OCI-LY1 (cell line): ENCODE results near the gene SV2C.

Source experiments
- EZH2 ChIP-seq: fragments of 200-600 bp; sonication (generic), shearing (Covaris generic); IDR thresholded peaks from 2 replicates; pipeline ENCODE4 v1.8.0; 2017; ENCODE audit warnings: borderline replicate concordance, mixed run types, mild to moderate bottlenecking, antibody characterized with exemption, low read length, moderate library complexity, mixed read lengths
- TF ChIP-seq, protein P1 (sequence below): fragments of 200-600 bp; sonication (generic), shearing (Covaris generic); IDR thresholded peaks from 2 replicates; pipeline ENCODE4 v1.5.1; 2017; ENCODE audit warnings: mild to moderate bottlenecking, antibody characterized with exemption, low read length, moderate library complexity, mixed read lengths

DNA sequence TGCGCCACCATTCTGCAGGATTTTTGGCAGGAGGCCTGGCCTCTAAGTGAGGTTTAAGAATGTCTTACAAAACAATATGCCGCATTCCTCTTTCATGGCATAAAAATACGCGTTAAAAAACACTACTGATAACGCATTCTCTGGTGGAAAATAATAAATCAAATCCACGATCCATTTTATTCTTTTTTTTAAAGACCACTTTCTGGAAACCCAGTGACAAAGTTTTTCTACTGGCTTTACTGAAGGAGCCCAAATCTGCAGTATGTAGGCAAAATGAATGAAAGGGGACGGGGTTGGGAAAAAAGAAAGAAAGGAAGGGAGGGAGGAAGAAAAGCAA, 2.0 kb downstream of the SV2C start:
- TF ChIP-seq, protein P1, sequence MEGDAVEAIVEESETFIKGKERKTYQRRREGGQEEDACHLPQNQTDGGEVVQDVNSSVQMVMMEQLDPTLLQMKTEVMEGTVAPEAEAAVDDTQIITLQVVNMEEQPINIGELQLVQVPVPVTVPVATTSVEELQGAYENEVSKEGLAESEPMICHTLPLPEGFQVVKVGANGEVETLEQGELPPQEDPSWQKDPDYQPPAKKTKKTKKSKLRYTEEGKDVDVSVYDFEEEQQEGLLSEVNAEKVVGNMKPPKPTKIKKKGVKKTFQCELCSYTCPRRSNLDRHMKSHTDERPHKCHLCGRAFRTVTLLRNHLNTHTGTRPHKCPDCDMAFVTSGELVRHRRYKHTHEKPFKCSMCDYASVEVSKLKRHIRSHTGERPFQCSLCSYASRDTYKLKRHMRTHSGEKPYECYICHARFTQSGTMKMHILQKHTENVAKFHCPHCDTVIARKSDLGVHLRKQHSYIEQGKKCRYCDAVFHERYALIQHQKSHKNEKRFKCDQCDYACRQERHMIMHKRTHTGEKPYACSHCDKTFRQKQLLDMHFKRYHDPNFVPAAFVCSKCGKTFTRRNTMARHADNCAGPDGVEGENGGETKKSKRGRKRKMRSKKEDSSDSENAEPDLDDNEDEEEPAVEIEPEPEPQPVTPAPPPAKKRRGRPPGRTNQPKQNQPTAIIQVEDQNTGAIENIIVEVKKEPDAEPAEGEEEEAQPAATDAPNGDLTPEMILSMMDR, result no peak
- no peak for TF ChIP-seq EZH2
